Measurements from ENCODE around the gene ESRRB.

Gene ESRRB

GRCh38 chr14:76380991-76381390 is 5.1 kb downstream of the ESRRB start:
- no peak overlapping the region for H3K27ac Mint-ChIP-seq
- H3K9me3 Mint-ChIP-seq (ENCODE audit: low read depth): no peaks in the 10 kb centered on the region
- H3K36me3 Mint-ChIP-seq: no peaks in the 10 kb centered on the region
- H3K4me3 Mint-ChIP-seq: no peak overlapping the region
- H3K27me3 Mint-ChIP-seq: peaks cover 32% of the 10 kb centered on the region
- H3K4me1 Mint-ChIP-seq (ENCODE audit: low read depth): peaks cover 6% of the 10 kb centered on the region

GRCh38 chr14:76381817-76382494 is 6.0 kb downstream of the ESRRB start:
- Mint-ChIP-seq H3K27ac (no peak overlapping the region), H3K4me1 (ENCODE audit: low read depth) (peaks cover 3% of the 10 kb centered on the region), H3K4me3 (no peak overlapping the region), H3K36me3 (no peaks in the 10 kb centered on the region), H3K9me3 (ENCODE audit: low read depth) (no peaks in the 10 kb centered on the region), H3K27me3 (peaks cover 29% of the 10 kb centered on the region)

- H3K9me3 Mint-ChIP-seq (ENCODE audit: low read depth): no peaks in the 10 kb centered on the region
- no peak overlapping the region for H3K4me3 Mint-ChIP-seq
- H3K36me3 Mint-ChIP-seq: no peaks in the 10 kb centered on the region
- H3K27me3 Mint-ChIP-seq: peaks cover 28% of the 10 kb centered on the region
- H3K27ac Mint-ChIP-seq: no peak overlapping the region
- H3K4me1 Mint-ChIP-seq (ENCODE audit: low read depth): peaks cover 1% of the 10 kb centered on the region
These were observed 6.5 kb downstream of the ESRRB start for GRCh38 chr14:76382495-76382832.

- H3K4me1 Mint-ChIP-seq (ENCODE audit: low read depth): no peaks in the 10 kb centered on the region
- peaks cover 29% of the 10 kb centered on the region for H3K27me3 Mint-ChIP-seq
- H3K27ac Mint-ChIP-seq: no peak overlapping the region
- no peak overlapping the region for H3K4me3 Mint-ChIP-seq
- no peaks in the 10 kb centered on the region for H3K36me3 Mint-ChIP-seq
- no peaks in the 10 kb centered on the region for H3K9me3 Mint-ChIP-seq (ENCODE audit: low read depth)
These were observed 9.5 kb downstream of the ESRRB start for GRCh38 chr14:76385435-76385834.

GRCh38 chr14:76386944-76387782 is 11.2 kb downstream of the ESRRB start:
- H3K36me3 Mint-ChIP-seq: no peaks in the 10 kb centered on the region
- no peaks in the 10 kb centered on the region for H3K9me3 Mint-ChIP-seq (ENCODE audit: low read depth)
- no peak overlapping the region for H3K27ac Mint-ChIP-seq
- peaks cover 23% of the 10 kb centered on the region for H3K27me3 Mint-ChIP-seq
- no peak overlapping the region for H3K4me3 Mint-ChIP-seq
- no peaks in the 10 kb centered on the region for H3K4me1 Mint-ChIP-seq (ENCODE audit: low read depth)

- Mint-ChIP-seq H3K4me1 (ENCODE audit: low read depth) (no peaks in the 10 kb centered on the region), H3K36me3 (no peaks in the 10 kb centered on the region), H3K4me3 (no peak overlapping the region), H3K27ac (no peak overlapping the region), H3K9me3 (ENCODE audit: low read depth) (no peaks in the 10 kb centered on the region), H3K27me3 (peaks cover 16% of the 10 kb centered on the region)
These were observed 13.9 kb downstream of the ESRRB start for GRCh38 chr14:76389841-76390240.

GRCh38 chr14:76390621-76391020 is 14.7 kb downstream of the ESRRB start:
- no peaks in the 10 kb centered on the region for H3K4me1 Mint-ChIP-seq (ENCODE audit: low read depth)
- H3K27me3 Mint-ChIP-seq: peaks cover 14% of the 10 kb centered on the region
- no peaks in the 10 kb centered on the region for H3K36me3 Mint-ChIP-seq
- no peak overlapping the region for H3K27ac Mint-ChIP-seq
- no peak overlapping the region for H3K4me3 Mint-ChIP-seq
- no peaks in the 10 kb centered on the region for H3K9me3 Mint-ChIP-seq (ENCODE audit: low read depth)

GRCh38 chr14:76391981-76392690 is 16.2 kb downstream of the ESRRB start:
- H3K27me3 Mint-ChIP-seq: peaks cover 11% of the 10 kb centered on the region
- H3K9me3 Mint-ChIP-seq (ENCODE audit: low read depth): no peaks in the 10 kb centered on the region
- H3K4me3 Mint-ChIP-seq: no peak overlapping the region
- H3K36me3 Mint-ChIP-seq: no peaks in the 10 kb centered on the region
- H3K27ac Mint-ChIP-seq: no peak overlapping the region
- H3K4me1 Mint-ChIP-seq (ENCODE audit: low read depth): no peaks in the 10 kb centered on the region

- Mint-ChIP-seq H3K4me1 (ENCODE audit: low read depth) (no peaks in the 10 kb centered on the region), H3K27me3 (peaks cover 4% of the 10 kb centered on the region), H3K36me3 (no peaks in the 10 kb centered on the region), H3K9me3 (ENCODE audit: low read depth) (no peaks in the 10 kb centered on the region), H3K27ac (no peak overlapping the region), H3K4me3 (no peak overlapping the region)
These were observed 18.6 kb downstream of the ESRRB start for GRCh38 chr14:76394569-76394968.

GRCh38 chr14:76395161-76395560 is 19.2 kb downstream of the ESRRB start:
- Mint-ChIP-seq H3K4me1 (ENCODE audit: low read depth) (no peaks in the 10 kb centered on the region), H3K27me3 (no peaks in the 10 kb centered on the region), H3K9me3 (ENCODE audit: low read depth) (no peaks in the 10 kb centered on the region), H3K36me3 (no peaks in the 10 kb centered on the region), H3K4me3 (no peak overlapping the region), H3K27ac (no peak overlapping the region)

GRCh38 chr14:76396714-76397187 is 20.8 kb downstream of the ESRRB start:
- Mint-ChIP-seq H3K4me1 (ENCODE audit: low read depth) (no peaks in the 10 kb centered on the region), H3K9me3 (ENCODE audit: low read depth) (no peaks in the 10 kb centered on the region), H3K27ac (no peak overlapping the region), H3K27me3 (no peaks in the 10 kb centered on the region), H3K4me3 (no peak overlapping the region), H3K36me3 (no peaks in the 10 kb centered on the region)

GRCh38 chr14:76405627-76406026 is 29.7 kb downstream of the ESRRB start:
- Mint-ChIP-seq H3K36me3 (no peaks in the 10 kb centered on the region), H3K4me1 (ENCODE audit: low read depth) (no peaks in the 10 kb centered on the region), H3K27ac (no peak overlapping the region), H3K9me3 (ENCODE audit: low read depth) (no peaks in the 10 kb centered on the region), H3K27me3 (peaks cover 1% of the 10 kb centered on the region), H3K4me3 (no peak overlapping the region)

GRCh38 chr14:76407449-76408150 is 31.7 kb downstream of the ESRRB start:
- H3K27ac Mint-ChIP-seq: no peak overlapping the region
- H3K36me3 Mint-ChIP-seq: no peaks in the 10 kb centered on the region
- no peaks in the 10 kb centered on the region for H3K4me1 Mint-ChIP-seq (ENCODE audit: low read depth)
- H3K4me3 Mint-ChIP-seq: no peak overlapping the region
- peaks cover 5% of the 10 kb centered on the region for H3K27me3 Mint-ChIP-seq
- H3K9me3 Mint-ChIP-seq (ENCODE audit: low read depth): no peaks in the 10 kb centered on the region

GRCh38 chr14:76408877-76409276 is 32.9 kb downstream of the ESRRB start:
- Mint-ChIP-seq H3K27ac (no peak overlapping the region), H3K4me1 (ENCODE audit: low read depth) (no peaks in the 10 kb centered on the region), H3K9me3 (ENCODE audit: low read depth) (no peaks in the 10 kb centered on the region), H3K27me3 (peaks cover 10% of the 10 kb centered on the region), H3K4me3 (no peak overlapping the region), H3K36me3 (no peaks in the 10 kb centered on the region)

GRCh38 chr14:76412501-76412900 is 36.6 kb downstream of the ESRRB start:
- Mint-ChIP-seq H3K4me1 (ENCODE audit: low read depth) (peaks cover 4% of the 10 kb centered on the region), H3K27me3 (peaks cover 23% of the 10 kb centered on the region), H3K9me3 (ENCODE audit: low read depth) (no peaks in the 10 kb centered on the region), H3K4me3 (no peak overlapping the region), H3K36me3 (no peaks in the 10 kb centered on the region), H3K27ac (no peak overlapping the region)

Measured in activated naive CD8-positive, alpha-beta T cell (primary cell).